ENCODE data around the gene P2RY12.

P2RY12 gene

DNA sequence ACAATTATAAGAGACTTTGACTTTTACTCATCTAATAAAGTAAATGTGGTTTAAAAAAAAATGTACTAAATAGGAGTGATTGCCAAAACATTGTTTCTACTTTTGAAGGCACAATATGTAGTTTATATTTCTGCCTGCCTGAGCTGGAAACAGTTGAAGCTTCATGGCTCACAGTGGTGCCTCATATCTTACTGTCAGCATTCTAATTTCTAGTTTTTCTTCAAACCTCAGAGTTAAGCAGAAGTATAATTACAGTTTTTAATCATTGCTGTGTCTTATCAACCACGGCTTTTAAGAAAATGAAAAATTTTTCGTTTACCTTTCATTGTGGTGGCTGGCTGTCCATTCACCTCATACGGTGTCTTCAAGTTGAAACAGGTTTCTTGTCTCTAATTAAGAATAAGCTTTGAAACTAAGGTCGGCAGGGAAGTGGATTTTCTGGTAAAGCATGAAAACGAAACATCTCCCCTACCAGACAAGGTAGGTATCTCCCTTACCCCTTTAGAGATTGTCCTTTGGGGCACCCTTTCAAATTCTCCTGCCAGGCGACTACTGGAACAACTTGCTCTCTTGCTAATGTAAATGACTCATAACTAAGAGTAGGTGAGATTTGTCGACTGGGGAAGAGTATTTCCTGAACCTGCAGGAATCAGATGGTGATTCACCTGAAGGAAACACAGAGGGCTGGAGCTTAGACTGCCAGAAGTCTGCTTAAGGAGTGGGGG, 68.1 kb downstream of the P2RY12 start, which contains the start of gene GPR87:
TSS of gene GPR87 (minus strand) at position 554 of the 725 bp plus-strand sequence. CDS start 16,720 bp downstream, outside the sequence.
- no peak within 1 kb of the TSS for H3K4me3 ChIP-seq (replicated peaks; ENCODE audit: low read depth, low read length)
- no peak for DNase-seq (ENCODE audit: low read depth)
- TF ChIP-seq, protein P1, sequence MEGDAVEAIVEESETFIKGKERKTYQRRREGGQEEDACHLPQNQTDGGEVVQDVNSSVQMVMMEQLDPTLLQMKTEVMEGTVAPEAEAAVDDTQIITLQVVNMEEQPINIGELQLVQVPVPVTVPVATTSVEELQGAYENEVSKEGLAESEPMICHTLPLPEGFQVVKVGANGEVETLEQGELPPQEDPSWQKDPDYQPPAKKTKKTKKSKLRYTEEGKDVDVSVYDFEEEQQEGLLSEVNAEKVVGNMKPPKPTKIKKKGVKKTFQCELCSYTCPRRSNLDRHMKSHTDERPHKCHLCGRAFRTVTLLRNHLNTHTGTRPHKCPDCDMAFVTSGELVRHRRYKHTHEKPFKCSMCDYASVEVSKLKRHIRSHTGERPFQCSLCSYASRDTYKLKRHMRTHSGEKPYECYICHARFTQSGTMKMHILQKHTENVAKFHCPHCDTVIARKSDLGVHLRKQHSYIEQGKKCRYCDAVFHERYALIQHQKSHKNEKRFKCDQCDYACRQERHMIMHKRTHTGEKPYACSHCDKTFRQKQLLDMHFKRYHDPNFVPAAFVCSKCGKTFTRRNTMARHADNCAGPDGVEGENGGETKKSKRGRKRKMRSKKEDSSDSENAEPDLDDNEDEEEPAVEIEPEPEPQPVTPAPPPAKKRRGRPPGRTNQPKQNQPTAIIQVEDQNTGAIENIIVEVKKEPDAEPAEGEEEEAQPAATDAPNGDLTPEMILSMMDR (IDR thresholded peaks at IDR 0.05; ENCODE audit: low read length, missing control alignments), result no peak

DNA sequence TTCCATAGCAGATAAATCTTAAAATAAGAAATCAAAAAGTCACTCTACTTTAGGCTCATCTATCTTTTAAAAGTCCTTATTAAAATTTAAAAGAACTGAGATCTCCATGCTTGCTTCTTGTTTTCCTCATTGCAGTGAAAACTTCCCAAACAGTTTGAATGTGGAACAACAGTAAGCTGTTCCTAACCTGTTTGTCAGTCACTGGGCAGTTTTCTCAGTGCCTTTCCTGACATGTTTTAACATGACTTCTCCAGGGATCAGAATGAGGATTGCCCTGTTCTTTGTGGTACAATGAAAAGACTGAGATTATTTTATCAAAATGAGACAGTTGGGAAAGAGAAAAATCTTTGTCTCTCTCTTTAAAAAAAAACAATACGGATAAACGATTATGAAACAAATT, 68.7 kb downstream of the P2RY12 start:
- TF ChIP-seq, protein P1 (IDR thresholded peaks at IDR 0.05; ENCODE audit: low read length, missing control alignments), result no peak
- DNase-seq (ENCODE audit: low read depth), result no peak
- no peak overlapping the region for H3K4me3 ChIP-seq (replicated peaks; ENCODE audit: low read depth, low read length)

DNA sequence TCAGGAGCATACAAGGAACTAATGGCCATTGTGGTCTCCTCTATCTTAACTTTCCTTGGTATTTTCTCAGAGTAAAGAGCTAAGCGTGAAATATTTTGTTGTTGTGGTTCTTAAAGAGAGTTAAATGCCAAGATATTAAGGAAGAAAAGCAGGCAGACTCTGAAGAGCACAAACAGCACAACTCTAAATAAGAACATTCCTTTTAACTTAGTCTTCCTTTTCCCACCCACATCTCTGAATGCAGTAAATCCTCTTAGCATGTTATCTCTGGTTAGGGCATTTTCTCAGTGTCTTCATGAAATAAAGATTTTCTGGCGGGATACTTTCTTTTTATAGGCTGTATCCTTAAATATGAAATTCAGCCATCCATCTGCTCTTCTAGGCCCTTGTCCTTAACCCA, 69.4 kb downstream of the P2RY12 start:
- H3K4me3 ChIP-seq (replicated peaks; ENCODE audit: low read depth, low read length), result no peak overlapping the region

DNA sequence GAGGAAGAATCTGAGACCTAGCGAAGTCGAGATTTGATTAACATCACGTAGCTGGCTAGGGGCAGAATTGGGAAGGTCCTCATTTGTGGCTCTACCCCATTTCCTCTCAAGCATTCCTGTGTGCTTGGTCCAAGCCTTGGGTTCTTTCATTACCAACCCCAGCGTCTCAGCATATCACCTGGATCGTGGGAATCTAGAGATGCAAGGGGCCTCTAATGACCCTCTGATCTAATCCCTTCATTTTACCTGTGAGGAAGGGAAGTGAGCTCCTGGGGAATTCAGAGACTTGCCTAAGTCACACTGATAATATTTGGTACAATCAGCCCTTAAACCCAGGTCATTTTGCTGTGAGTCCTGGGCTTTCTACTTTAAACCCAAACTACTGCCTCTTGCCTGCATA, 70.0 kb downstream of the P2RY12 start:
- no peak for DNase-seq (ENCODE audit: low read depth)
- H3K4me3 ChIP-seq (replicated peaks; ENCODE audit: low read depth, low read length), result no peak overlapping the region
- TF ChIP-seq, protein P1 (IDR thresholded peaks at IDR 0.05; ENCODE audit: low read length, missing control alignments), result no peak

More for the DNA sequence above, 69.4 kb downstream of the P2RY12 start:
- TF ChIP-seq, protein P1 (IDR thresholded peaks at IDR 0.05; ENCODE audit: low read length, missing control alignments), result no peak
- DNase-seq (ENCODE audit: low read depth), result peak; percentile 67

DNA sequence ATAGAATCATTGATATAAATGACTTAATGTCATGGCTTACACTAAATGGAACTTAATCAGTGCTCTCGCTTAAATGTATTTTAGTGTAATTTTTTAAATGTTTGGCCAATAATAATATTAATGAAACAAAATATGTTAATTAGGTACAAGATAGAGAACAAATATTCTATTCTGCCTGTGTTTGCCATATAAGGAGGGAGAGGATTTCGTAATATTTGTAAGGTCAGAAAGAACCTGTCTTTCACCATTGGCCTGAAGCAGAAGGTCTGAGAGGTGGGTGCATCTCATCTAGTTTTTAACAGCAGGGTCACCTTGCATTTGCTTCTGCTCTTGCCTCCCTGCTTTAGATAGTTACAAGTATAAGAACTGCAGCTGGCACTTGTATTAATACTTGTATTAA, 70.4 kb downstream of the P2RY12 start:
- no peak overlapping the region for H3K4me3 ChIP-seq (replicated peaks; ENCODE audit: low read depth, low read length)
- no peak for DNase-seq (ENCODE audit: low read depth)
- TF ChIP-seq, protein P1 (IDR thresholded peaks at IDR 0.05; ENCODE audit: low read length, missing control alignments), result no peak

DNA sequence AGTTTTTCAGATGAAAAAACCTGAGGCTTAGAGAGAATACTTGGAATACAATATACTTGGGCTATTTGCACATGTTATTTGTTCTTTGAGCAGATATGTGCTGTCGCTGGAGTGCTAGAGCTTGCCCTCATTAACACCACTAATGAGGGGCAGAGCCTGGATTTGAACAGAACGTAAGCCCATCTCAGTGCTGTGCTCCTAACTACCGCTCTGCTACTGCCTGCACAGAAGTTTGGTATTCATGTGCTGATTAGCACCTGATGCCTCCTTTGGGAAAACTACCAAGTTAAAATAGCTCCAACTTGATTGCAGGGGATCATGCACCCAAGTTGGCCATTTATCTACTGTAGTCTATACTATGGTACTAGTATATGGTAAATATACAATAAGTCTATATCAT, 71.6 kb downstream of the P2RY12 start:
- TF ChIP-seq, protein P1 (IDR thresholded peaks at IDR 0.05; ENCODE audit: low read length, missing control alignments), result no peak
- no peak overlapping the region for H3K4me3 ChIP-seq (replicated peaks; ENCODE audit: low read depth, low read length)
- DNase-seq (ENCODE audit: low read depth), result no peak

DNA sequence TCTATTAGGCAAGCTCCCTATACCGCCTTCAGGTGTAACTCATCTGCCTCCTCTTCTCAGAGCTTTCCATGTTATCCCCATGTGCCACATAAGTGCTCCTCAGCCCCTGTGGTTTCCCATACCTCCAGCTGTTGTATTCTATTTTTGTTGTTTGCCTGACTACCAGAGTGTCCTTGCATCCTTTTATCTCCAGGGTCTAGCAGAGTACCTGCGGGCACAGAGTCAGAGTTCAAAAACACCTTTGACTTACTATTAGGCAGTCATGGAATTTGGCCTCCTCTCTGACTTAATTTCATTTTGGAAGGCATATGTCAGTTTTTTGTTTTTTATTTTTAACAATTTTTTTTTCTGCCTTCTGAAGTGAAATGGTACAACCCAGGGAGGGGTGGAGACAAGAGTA, 75.0 kb downstream of the P2RY12 start:
- no peak overlapping the region for H3K4me3 ChIP-seq (replicated peaks; ENCODE audit: low read depth, low read length)
- TF ChIP-seq, protein P1 (IDR thresholded peaks at IDR 0.05; ENCODE audit: low read length, missing control alignments), result no peak
- DNase-seq (ENCODE audit: low read depth), result no peak
